H9 (cell line): ENCODE results near the gene CRYGN. TPM values are rescaled to one million over a fixed set of nuclear protein-coding genes. Genes with fewer than 3 reads are reported as not detected.

ENCODE experiments used
- DNase-seq: peaks from one replicate; pipeline ENCODE4 v3.0.0-alpha.2; 2017
- H2AFZ ChIP-seq: one replicate; pipeline ENCODE4 v1.6.1; 2013; ENCODE audit warnings: mild to moderate bottlenecking, low read length, control low read depth, moderate library complexity
- H2AK5ac ChIP-seq: 2 replicates; pipeline ENCODE4 v1.6.1; 2013; ENCODE audit warnings: low read length, control low read depth, mixed read lengths; ENCODE audit not compliant: insufficient read length
- H2BK120ac ChIP-seq: one replicate; pipeline ENCODE4 v1.6.1; 2013; ENCODE audit warnings: low read depth, mild to moderate bottlenecking, low read length, control low read depth, inconsistent platforms; ENCODE audit not compliant: poor library complexity, severe bottlenecking
- H2BK12ac ChIP-seq: 2 replicates; pipeline ENCODE4 v1.6.1; 2013; ENCODE audit warnings: low read length, control low read depth, mixed read lengths, low read depth; ENCODE audit not compliant: insufficient read length
- H2BK15ac ChIP-seq: 2 replicates; pipeline ENCODE4 v1.6.1; 2013; ENCODE audit warnings: low read depth, low read length, control low read depth
- H2BK20ac ChIP-seq: one replicate; pipeline ENCODE4 v1.6.1; 2013; ENCODE audit warnings: low read depth, mild to moderate bottlenecking, low read length, control low read depth, inconsistent platforms; ENCODE audit not compliant: poor library complexity, severe bottlenecking
- H2BK5ac ChIP-seq: 2 replicates; pipeline ENCODE4 v1.6.1; 2013; ENCODE audit warnings: low read length, control low read depth, mixed read lengths; ENCODE audit not compliant: insufficient read length
- H3K14ac ChIP-seq: 2 replicates; pipeline ENCODE4 v1.6.1; 2013; ENCODE audit warnings: low read length, control low read depth; ENCODE audit not compliant: insufficient read depth
- H3K18ac ChIP-seq: 2 replicates; pipeline ENCODE4 v1.6.1; 2013; ENCODE audit warnings: low read depth, mild to moderate bottlenecking, mixed read lengths, low read length, control low read depth; ENCODE audit not compliant: insufficient read length
- H3K23ac ChIP-seq: 2 replicates; pipeline ENCODE4 v1.6.1; 2013; ENCODE audit warnings: low read length, control low read depth, mixed read lengths, low read depth; ENCODE audit not compliant: insufficient read length
- H3K23me2 ChIP-seq: 2 replicates; pipeline ENCODE4 v1.6.1; 2013; ENCODE audit warnings: low read depth, mild to moderate bottlenecking, mixed read lengths, low read length, control low read depth; ENCODE audit not compliant: insufficient read length, poor library complexity, severe bottlenecking
- H3K27ac ChIP-seq: 2 replicates; pipeline ENCODE4 v1.5.1; 2013; ENCODE audit warnings: low read length, control low read depth, mixed read lengths, low read depth; ENCODE audit not compliant: insufficient read length
- H3K27me3 ChIP-seq: 2 replicates; pipeline ENCODE4 v1.6.1; 2013; ENCODE audit warnings: low read length, control low read depth, inconsistent platforms; ENCODE audit not compliant: insufficient read depth
- H3K4ac ChIP-seq: 2 replicates; pipeline ENCODE4 v1.6.1; 2013; ENCODE audit warnings: low read depth, mild to moderate bottlenecking, control low read depth, inconsistent platforms, low read length, moderate library complexity
- H3K4me1 ChIP-seq: 2 replicates; pipeline ENCODE4 v1.6.1; 2013; ENCODE audit warnings: low read length, control low read depth, inconsistent platforms; ENCODE audit not compliant: insufficient read depth
- H3K4me2 ChIP-seq: 2 replicates; pipeline ENCODE4 v1.6.1; 2013; ENCODE audit warnings: low read length, control low read depth, mixed read lengths; ENCODE audit not compliant: insufficient read length, insufficient read depth
- H3K56ac ChIP-seq: 2 replicates; pipeline ENCODE4 v1.6.1; 2013; ENCODE audit warnings: low read depth, mild to moderate bottlenecking, mixed read lengths, low read length, control low read depth; ENCODE audit not compliant: insufficient read length
- H3K79me1 ChIP-seq: 2 replicates; pipeline ENCODE4 v1.6.1; 2013; ENCODE audit warnings: low read depth, mild to moderate bottlenecking, moderate library complexity, low read length, control low read depth, inconsistent platforms; ENCODE audit not compliant: insufficient read depth, poor library complexity, severe bottlenecking
- H3K79me2 ChIP-seq: 2 replicates; pipeline ENCODE4 v1.6.1; 2013; ENCODE audit warnings: low read length, control low read depth, inconsistent platforms; ENCODE audit not compliant: insufficient read depth
- H3K9ac ChIP-seq: 2 replicates; pipeline ENCODE4 v1.6.1; 2013; ENCODE audit warnings: low read length, control low read depth, mixed read lengths; ENCODE audit not compliant: insufficient read length; ENCODE audit errors: extremely low read depth
- H3K9me3 ChIP-seq: one replicate; pipeline ENCODE4 v1.6.1; 2013; ENCODE audit warnings: low read depth, low read length, inconsistent platforms; ENCODE audit not compliant: control insufficient read depth
- H3T11ph ChIP-seq: one replicate; pipeline ENCODE4 v1.6.1; 2013; ENCODE audit warnings: mild to moderate bottlenecking, low read length, control low read depth, inconsistent platforms
- H4K20me1 ChIP-seq: one replicate; pipeline ENCODE4 v1.6.1; 2013; ENCODE audit not compliant: control insufficient read depth, insufficient read length, insufficient read depth
- H4K5ac ChIP-seq: 2 replicates; pipeline ENCODE4 v1.6.1; 2013; ENCODE audit warnings: low read depth, mild to moderate bottlenecking, mixed read lengths, low read length, control low read depth; ENCODE audit not compliant: insufficient read length
- H4K8ac ChIP-seq: replicated peaks from 2 replicates; pipeline ENCODE4 v1.6.1; 2013; ENCODE audit warnings: low read length, control low read depth, mixed read lengths, low read depth; ENCODE audit not compliant: insufficient read length
- H4K91ac ChIP-seq: 2 replicates; pipeline ENCODE4 v1.6.1; 2013; ENCODE audit warnings: low read depth, mild to moderate bottlenecking, moderate library complexity, mixed read lengths, low read length, control low read depth; ENCODE audit not compliant: insufficient read length
- H3K27ac Mint-ChIP-seq, 3 experiments: 2 replicates in 2 of 3; 3 replicates in 1 of 3; pipeline ENCODE4 v1.8.0; 2020 to 2021; ENCODE audit warnings: mixed read lengths in 3 of 3, mild to moderate bottlenecking in 1 of 3, moderate library complexity in 1 of 3
- H3K27me3 Mint-ChIP-seq: 2 replicates; pipeline ENCODE4 v1.8.0; 2021; ENCODE audit warnings: low read depth, mild to moderate bottlenecking, moderate library complexity, mixed read lengths
- H3K36me3 Mint-ChIP-seq, 3 experiments: 2 replicates in 2 of 3; 3 replicates in 1 of 3; pipeline ENCODE4 v1.8.0; 2020 to 2021; ENCODE audit warnings: low read depth in 3 of 3, mixed read lengths in 3 of 3; ENCODE audit not compliant: insufficient read depth in 1 of 3
- H3K4me1 Mint-ChIP-seq, 2 experiments: 2 replicates each; pipeline ENCODE4 v1.8.0; 2020; ENCODE audit warnings: mixed read lengths in 2 of 2
- H3K4me3 Mint-ChIP-seq, 2 experiments: 2 replicates in 1 of 2; 3 replicates in 1 of 2; pipeline ENCODE4 v1.8.0; 2020 to 2021; ENCODE audit warnings: mild to moderate bottlenecking in 2 of 2, mixed read lengths in 2 of 2, moderate library complexity in 1 of 2
- H3K9me3 Mint-ChIP-seq, 2 experiments: 2 replicates in 1 of 2; 3 replicates in 1 of 2; pipeline ENCODE4 v1.8.0; 2020; ENCODE audit warnings: mild to moderate bottlenecking in 2 of 2, mixed read lengths in 2 of 2, moderate library complexity in 1 of 2
- WGBS: extraction: QIAGEN DNeasy Blood & Tissue Kit; methylation state at CpG from one replicate; pipeline ENCODE4 v1.1.7; 2013; ENCODE audit warnings: missing lambda C conversion rate, low lambda C conversion rate, mixed read lengths; ENCODE audit not compliant: insufficient read length; ENCODE audit errors: extremely low coverage; 5-methylcytosine and 5-hydroxymethylcytosine counted together
- total RNA-seq: library from RNA; stranded (reverse); gene quantifications from 2 replicates; pipeline ENCODE4 v1.2.1, GENCODE V29; 2021
- TF ChIP-seq, protein P1 (sequence below): fragments of 200-600 bp; sonication (generic); conservative IDR thresholded peaks from 3 replicates; pipeline ENCODE4 v1.8.0; 2021; ENCODE audit warnings: antibody characterized with exemption, mild to moderate bottlenecking

CRYGN gene
- total RNA-seq, 1 experiment from 2014 or later = 1.8 TPM

DNA sequence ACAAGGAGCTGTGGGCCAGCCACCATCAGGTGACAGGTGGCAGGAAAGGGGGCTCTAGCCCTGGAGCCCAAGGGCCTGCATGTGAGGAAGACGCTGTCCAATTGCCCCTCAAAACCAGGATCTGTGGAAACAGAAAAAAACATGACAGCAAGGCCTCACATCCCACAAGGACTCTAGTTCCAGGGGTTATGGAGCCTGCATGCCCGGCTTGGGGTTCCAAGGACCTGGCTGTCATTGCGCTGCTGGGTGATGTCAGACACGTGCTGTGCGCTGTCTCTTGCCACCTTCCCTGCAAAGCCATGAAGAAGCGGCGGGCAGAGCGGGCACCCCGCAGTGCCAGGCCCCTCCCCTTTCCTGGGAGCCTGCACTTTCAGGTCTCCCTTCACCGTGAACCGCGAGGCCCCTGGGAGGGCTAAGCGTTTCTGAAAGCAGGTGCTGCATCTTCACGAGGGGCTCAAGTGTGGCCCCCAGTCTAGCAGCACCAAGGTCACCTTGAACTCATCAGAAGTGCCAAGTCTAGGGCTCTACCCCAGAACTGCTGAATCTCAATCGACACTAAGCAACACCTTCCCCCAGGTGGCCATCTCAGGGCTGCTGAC, 15.1 kb upstream of the CRYGN start:
- Histone ChIP-seq H3K4me2 (no peak overlapping the region), H2AFZ (no peak overlapping the region), H2AK5ac (no peak overlapping the region), H2BK12ac (no peak overlapping the region), H3K56ac (no peak overlapping the region), H3K27me3 (no peaks in the 10 kb centered on the region), H2BK20ac (no peak overlapping the region), H4K5ac (no peak overlapping the region), H2BK5ac (no peak overlapping the region), H3K27ac (no peak overlapping the region), H3T11ph (no peak overlapping the region), H3K23me2 (no peaks in the 10 kb centered on the region), H4K20me1 (no peaks in the 10 kb centered on the region), H3K79me1 (no peaks in the 10 kb centered on the region), H3K14ac (no peak overlapping the region), H3K18ac (no peak overlapping the region), H3K9me3 (no peaks in the 10 kb centered on the region), H3K4ac (no peak overlapping the region; the same call in 1 of the 2 replicates), H3K4me1 (peaks cover 8% of the 10 kb centered on the region; the same call in 1 of the 2 replicates), H3K9ac (no peak overlapping the region), H2BK15ac (no peak overlapping the region; the same call in none of the 2 replicates), H3K23ac (no peak overlapping the region), H3K79me2 (no peaks in the 10 kb centered on the region), H2BK120ac (no peak overlapping the region), H4K8ac (no peak overlapping the region), H4K91ac (no peak overlapping the region)
- TF ChIP-seq, protein P1, sequence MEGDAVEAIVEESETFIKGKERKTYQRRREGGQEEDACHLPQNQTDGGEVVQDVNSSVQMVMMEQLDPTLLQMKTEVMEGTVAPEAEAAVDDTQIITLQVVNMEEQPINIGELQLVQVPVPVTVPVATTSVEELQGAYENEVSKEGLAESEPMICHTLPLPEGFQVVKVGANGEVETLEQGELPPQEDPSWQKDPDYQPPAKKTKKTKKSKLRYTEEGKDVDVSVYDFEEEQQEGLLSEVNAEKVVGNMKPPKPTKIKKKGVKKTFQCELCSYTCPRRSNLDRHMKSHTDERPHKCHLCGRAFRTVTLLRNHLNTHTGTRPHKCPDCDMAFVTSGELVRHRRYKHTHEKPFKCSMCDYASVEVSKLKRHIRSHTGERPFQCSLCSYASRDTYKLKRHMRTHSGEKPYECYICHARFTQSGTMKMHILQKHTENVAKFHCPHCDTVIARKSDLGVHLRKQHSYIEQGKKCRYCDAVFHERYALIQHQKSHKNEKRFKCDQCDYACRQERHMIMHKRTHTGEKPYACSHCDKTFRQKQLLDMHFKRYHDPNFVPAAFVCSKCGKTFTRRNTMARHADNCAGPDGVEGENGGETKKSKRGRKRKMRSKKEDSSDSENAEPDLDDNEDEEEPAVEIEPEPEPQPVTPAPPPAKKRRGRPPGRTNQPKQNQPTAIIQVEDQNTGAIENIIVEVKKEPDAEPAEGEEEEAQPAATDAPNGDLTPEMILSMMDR = no peak
- DNase-seq = peak; percentile 29
- H3K27me3 Mint-ChIP-seq = peaks cover 12% of the 10 kb centered on the region; the same call in 1 of the 2 replicates
- no peak overlapping the region for H3K27ac Mint-ChIP-seq
- no CpG with 5 or more reads among the region's 15 CpGs for WGBS
- peaks cover 12% of the 10 kb centered on the region in 2 experiments for H3K9me3 Mint-ChIP-seq
- no peak overlapping the region for H3K4me3 Mint-ChIP-seq
- H3K36me3 Mint-ChIP-seq = peaks cover 6 to 13% (median 8%) of the 10 kb centered on the region in 3 experiments
- peaks cover 63 to 66% of the 10 kb centered on the region in 2 experiments for H3K4me1 Mint-ChIP-seq
